HG03378 (cell line): ENCODE measurements around the gene MICAL3.

ENCODE experiments used
- ATAC-seq: cut with Tn5 transposase; IDR thresholded peaks from one replicate; pipeline ENCODE4 v1.9.1; 2021; ENCODE audit warnings: mild to moderate bottlenecking, moderate library complexity; ENCODE audit not compliant: unreplicated experiment

Gene MICAL3

DNA sequence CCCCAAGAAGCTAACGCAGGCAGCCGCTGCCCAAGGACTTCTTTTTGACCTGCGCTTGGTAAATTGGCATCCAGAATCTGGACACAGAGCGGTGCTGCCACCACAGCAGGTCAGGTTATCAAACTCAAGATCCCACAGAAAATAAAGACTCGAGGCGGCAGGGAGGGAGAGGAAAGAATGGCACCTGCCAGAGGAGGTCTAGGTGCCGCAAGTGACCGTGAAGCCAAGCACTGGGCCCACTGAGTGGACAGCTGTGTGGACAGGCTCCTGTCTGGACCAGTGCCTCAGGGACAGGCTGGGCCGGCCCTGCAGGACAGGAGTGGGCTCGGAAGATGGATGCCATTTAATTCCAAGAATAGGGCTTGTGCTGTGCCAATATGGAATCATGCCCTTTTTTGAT lies 277.4 kb downstream of the MICAL3 start:
- ATAC-seq = no peak

DNA sequence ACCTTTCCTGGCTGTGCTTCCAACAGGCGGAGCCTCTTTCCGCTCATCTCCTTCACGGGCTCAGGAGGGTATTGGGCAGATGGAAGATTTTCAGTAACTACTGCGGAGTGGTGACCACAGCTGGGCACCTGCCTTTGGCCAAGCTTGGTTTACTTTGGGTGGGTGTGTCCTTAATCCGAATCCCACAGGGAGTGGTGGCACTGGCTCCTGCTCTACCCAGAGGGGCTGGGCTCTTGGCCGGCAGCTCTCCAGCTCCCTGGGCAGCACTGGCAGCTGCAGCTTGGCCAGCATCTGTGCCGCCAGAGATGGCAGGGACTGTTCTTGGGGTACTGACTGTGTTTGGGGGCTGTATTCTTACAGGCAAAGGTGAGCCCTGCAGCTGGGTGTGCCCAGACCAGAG lies 279.9 kb downstream of the MICAL3 start:
- no peak for ATAC-seq

DNA sequence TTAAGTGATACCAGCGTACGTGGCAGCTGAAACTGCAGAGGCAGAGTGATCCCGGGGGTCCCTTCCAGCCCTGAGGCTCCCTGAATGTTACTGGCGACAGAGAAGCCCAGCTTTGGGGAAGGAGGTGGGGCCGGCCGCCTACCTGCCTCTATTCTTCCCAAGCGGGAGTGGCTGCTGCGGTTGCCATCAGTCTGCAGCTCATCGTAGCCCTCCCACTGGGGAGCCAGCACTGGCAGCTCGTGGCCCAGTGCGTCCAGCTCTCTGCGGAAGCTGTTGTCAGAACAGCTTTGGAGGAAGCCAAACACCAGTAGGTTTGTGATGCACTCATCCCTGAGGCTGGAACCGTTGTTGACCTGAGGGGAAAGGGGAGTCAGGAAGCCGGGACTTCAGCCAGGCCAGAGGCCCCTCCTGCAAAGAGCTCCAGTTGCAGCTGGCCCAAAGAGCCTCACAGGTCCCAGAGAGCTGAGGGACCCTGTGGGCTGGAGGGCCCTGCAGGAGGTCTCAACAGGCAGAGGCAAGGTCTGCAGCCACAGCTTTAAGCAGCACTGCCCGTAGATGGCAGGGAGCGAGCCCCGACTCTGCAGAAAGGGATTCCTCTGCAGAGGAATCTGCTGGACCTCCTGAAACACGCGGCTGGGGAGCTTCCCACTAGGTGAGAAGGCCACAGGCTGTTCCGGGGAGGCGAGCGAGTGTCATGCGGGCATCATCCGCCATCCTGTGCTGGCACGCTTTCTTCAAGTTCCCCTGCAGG lies 280.5 kb downstream of the MICAL3 start:
- ATAC-seq = no peak

DNA sequence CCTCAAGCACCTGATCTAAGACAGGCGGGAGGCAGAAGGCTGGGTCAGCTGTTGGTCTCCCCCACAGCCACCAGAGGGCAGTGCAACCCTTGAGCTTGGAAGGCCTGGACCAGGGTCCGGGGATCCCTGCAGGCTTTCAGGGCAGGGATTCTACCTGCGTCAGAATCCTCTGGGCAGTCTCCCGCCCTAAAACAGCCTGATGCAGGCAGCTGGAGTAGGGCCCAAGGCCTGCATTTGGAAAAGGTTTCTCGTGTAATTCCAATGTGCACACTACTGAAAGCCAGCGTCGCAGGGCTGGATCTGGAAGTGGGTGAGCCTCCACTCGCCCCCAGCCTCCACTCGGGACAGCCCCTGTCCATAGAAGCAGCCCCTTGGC lies 281.8 kb downstream of the MICAL3 start:
- ATAC-seq = peak; percentile 56

DNA sequence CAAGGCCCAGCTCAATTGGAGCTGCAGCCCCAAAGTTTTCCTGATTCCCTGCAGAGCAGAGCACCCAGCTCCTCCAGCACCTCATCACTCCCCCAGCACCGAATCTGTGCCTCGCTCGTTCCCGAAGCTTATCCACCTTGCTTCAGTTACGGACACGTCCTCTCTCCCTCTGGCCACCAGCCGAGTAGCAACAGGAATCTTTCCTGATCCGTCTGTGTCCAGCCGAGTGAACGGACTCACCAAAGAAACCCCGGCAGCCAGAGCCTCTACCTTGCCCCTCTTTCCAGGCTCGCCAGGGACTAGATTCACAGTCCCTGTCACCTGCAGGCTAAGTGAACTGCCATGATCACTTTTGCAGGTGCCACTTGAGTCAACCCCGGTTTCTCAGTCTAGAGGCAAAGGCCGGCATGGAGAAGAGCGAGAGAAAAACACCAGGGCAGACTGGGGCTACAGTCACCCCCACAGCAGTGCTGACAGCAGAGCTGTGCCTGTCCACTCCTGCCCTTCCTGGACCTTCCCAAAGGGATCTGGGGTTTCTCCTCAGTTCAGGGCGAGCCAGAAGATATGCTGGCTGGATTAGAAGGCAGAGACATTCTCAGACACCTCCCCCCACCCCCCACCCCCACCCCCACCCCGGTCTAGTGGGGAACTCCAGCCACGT lies 282.4 kb downstream of the MICAL3 start:
- ATAC-seq = no peak

DNA sequence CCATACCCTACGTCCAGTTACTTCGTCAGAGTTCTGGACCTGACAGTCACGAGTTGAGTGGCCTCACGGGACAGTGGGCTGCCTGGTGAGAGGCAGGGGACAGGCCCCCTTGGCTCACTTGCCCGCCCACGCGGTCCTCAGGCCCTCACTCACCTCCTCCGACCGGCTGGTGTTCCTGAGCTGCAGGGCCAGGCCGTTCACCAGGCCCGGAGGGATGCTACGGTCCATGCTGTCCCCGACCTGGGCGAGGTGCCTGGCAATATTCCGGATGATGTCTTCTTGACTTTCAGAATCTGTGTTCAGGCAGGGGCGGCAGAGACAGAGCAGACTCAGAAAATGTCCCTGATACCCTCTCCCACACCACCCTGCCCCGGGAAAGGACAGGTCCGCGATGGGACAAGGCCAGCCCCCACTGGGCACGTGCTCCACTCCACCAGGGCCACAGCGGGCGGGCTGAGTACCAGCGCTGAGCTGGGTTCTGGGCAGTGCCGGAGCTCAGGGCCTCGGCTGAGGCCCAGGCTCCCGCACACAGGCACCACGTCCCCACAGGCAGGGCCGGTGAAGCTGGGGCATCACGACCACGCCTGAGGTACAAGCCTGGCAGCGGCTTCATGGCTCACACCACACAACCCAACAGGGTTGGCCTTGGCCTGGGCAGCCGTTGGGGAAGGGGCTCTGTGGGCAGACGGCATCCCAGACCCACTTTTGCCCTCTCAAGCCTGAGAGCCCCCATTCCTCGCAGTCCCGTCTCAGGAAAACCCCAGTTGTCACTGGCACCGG lies 285.0 kb downstream of the MICAL3 start:
- no peak for ATAC-seq

DNA sequence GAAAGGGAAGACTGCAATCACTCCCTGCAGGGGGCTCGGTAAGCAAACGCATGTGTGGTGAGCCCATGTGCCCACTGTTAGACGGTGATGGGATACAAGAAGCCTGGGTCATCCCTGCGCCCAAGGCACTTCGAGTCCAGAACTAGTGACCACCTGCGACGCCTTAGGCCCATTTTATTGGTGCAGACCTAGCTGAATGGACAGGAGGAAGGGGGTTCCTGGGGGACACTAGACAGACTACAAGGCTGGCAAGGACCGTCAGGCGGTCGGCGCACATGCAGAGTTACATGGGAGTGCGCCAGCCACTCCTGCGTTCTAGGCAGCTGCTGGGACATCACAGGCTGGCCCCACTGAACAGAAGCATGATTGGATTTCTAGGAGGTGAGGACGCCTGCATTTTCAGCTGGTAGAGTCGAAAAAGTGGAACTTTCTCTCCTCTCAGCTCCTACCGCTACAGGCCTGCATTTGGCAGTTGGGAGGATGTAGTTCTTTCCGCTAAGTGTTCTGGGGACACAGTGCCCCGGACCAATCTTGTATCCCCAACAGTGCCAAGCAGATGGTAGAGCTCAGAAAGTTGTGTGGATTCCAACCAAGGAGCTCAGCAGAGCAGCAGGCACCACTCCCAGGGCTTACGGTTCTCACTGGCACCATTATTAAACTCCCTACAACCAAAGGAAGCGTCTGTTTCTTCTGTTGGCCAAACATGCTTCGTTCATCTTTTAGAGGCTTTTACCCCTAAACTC lies 285.8 kb downstream of the MICAL3 start:
- no peak for ATAC-seq
